GM18505 (cell line): Measurements from ENCODE around the gene CCDC92.

Experiments
- ATAC-seq: cut with Tn5 transposase; IDR thresholded peaks from one replicate; pipeline ENCODE4 v1.9.1; 2021; ENCODE audit not compliant: unreplicated experiment
- POLR2A ChIP-seq: IDR thresholded peaks from 4 replicates; pipeline ENCODE4 v1.6.1; 2011; ENCODE audit warnings: borderline replicate concordance; ENCODE audit not compliant: insufficient read depth, insufficient read length; ENCODE audit errors: extremely low read depth

The CCDC92 gene

GRCh38 chr12:124007826-124008570 is 35.4 kb upstream of the CCDC92 start:
- ATAC-seq: no peak
- no peak for TF ChIP-seq POLR2A

GRCh38 chr12:124006846-124007713 is 34.4 kb upstream of the CCDC92 start:
- TF ChIP-seq POLR2A: no peak
- no peak for ATAC-seq

GRCh38 chr12:124006085-124006845 is 33.6 kb upstream of the CCDC92 start:
- no peak for TF ChIP-seq POLR2A
- ATAC-seq: peak; percentile 55

- TF ChIP-seq POLR2A: no peak
- ATAC-seq: no peak
Measured at GRCh38 chr12:124004233-124004875, 31.7 kb upstream of the CCDC92 start.

GRCh38 chr12:124002654-124003053 is 30.0 kb upstream of the CCDC92 start:
- ATAC-seq: no peak
- no peak for TF ChIP-seq POLR2A

GRCh38 chr12:124002021-124002644 is 29.5 kb upstream of the CCDC92 start:
- TF ChIP-seq POLR2A: no peak
- ATAC-seq: no peak

GRCh38 chr12:124001343-124001742 is 28.7 kb upstream of the CCDC92 start:
- no peak for ATAC-seq
- no peak for TF ChIP-seq POLR2A

- ATAC-seq: no peak
- TF ChIP-seq POLR2A: no peak
Measured at GRCh38 chr12:124000111-124000510, 27.5 kb upstream of the CCDC92 start.

- no peak for TF ChIP-seq POLR2A
- ATAC-seq: no peak
Measured at GRCh38 chr12:123998991-123999359, 26.3 kb upstream of the CCDC92 start.

- ATAC-seq: no peak
- no peak for TF ChIP-seq POLR2A
Measured at GRCh38 chr12:123998344-123998990, 25.8 kb upstream of the CCDC92 start.

GRCh38 chr12:123997908-123998307 is 25.3 kb upstream of the CCDC92 start:
- no peak for TF ChIP-seq POLR2A
- ATAC-seq: no peak
